ENCODE measurements around the gene NUDT21.

NUDT21 gene

DNA sequence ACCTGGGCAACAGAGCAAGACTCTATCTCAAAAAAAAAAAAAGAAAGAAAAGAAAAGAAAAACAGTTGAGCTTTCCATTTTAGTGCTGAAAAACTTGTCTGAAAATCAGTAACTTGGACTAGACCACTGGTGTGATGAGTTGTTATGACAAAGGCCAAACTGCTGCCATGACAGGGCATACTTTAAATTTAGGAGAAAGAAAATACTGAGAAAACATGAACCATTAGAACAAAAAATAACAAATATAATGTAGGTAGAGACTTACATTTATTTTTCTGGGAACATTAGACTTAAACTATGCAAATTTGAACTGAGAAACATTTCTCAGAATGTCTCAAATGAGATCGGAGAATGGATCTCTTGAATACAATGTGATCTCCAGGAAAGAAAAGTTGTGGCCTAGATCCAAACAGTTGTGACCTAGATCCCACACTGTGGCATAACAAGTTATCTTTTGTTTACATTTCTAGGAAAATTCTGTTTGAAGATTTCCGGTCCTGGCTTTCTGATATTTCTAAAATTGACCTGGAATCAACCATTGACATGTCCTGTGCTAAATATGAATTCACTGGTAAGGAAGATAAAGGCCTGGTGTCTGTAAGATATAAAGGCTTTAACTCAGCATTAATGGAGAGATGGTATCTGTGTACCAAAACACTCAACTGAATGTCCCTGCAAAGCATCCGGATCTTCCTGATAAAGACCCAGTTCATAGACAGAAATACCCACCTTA lies 11.1 kb upstream of the NUDT21 start:
- DNase-seq (ENCODE audit: low read depth) = no peak

DNA sequence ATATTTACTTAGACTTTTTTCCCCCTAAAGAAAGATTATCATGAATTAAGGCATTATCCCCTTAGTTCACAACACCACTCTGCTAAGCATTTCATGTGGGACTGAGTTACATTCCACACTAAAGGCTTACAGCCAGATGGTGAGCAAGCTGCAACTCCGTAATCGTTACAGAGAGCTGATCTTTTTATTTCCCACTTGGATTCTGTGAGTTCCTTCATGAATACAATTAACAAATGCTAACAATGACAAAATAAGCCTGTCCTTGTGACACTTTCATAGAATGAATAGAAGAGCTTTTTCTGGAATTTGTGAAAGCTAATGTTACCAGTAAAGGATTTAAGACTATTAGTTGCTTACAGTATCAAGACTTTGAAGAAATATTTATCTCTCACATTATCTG lies 9.0 kb upstream of the NUDT21 start:
- DNase-seq (ENCODE audit: low read depth) = no peak

DNA sequence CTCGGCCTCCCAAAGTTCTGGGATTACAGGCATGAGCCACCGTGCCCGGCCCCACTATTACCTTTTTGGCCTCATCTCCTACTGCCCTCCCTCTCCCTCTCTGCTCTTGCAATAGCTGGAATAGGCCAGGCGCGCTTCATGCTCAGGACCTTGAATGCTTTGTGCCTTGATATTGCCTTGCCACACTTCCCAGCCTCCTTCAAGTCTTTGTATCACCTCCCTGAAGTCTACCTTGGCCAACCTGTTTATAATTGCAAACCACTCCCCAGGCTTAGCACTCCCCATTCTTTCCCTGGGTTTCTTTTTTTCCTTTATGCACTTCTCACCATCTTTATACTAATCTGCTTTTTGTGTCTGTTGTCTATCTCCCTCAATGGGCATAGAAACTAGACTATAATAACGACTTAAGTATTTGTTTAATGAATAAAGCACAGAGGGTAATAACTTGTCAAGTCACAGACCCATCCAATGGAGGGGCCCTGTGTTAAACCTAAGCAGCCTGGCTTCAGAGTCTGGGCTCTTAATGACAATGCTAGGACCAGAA lies 6.9 kb upstream of the NUDT21 start:
- DNase-seq (ENCODE audit: low read depth) = no peak

GRCh38 chr16:56451753-56452689 lies 889 bp upstream of the NUDT21 start:
- DNase-seq (ENCODE audit: low read depth) = no peak

GRCh38 chr16:56450275-56450985 lies 702 bp downstream of the NUDT21 start:
- no peak for DNase-seq (ENCODE audit: low read depth)

DNA sequence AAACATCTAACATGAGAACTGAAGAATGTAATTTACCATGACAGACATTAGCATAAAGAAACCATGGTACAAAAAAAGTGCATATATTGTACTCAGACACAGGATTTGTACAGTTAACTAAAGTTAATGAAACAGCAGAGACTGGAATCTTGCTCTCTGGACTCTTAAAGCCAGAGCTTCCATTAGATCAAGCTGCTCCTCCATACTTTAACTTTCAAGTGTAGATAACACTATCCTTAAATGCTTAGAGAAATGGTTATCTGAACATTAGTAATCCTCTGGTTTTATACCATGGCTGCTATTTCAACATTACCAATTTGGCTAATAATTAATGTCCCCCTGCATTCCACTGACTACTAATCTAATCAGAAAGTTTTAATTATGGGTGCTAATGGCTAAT lies 3.1 kb downstream of the NUDT21 start:
- no peak for DNase-seq (ENCODE audit: low read depth)

- DNase-seq (ENCODE audit: low read depth) = no peak
These were observed 3.8 kb downstream of the NUDT21 start for GRCh38 chr16:56447286-56447685.

DNA sequence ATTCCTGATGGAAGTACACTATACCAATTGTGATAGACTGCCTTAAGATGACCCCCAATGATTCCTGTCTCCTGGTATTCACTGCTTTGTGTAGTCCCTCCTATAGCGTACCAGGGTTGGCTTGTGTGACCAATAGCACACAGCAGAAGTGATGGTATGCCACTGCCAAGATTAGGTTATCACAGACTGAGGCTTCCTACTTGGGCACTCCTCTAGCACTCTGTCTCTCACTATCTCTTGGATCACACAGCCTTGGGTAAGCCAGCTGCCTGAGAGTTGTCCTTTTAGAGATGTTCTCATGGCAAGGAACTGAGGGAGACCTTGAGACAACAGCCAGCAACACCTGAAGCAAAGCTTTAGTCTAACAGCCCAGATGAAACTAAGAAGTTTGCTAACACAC lies 13.1 kb downstream of the NUDT21 start:
- no peak for DNase-seq (ENCODE audit: low read depth)

DNA sequence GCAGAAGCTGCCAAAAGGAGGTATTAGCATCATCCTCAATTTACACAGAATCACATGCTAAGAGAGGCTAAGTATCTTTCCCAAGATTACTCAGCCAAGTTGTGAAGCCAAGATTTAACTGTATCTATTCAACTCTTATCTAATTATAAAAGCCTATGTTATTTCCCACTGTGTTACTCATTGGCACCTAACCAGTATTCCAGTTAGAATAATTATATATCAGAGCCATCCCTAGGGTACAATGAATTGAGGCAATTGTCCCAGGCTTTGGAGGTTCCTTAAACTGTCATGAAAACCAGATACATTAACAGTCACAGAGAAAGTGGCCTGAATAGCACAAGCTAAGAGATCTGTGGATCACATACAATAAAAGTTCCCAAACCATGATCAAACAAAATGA lies 14.9 kb downstream of the NUDT21 start:
- DNase-seq (ENCODE audit: low read depth) = no peak

- DNase-seq (ENCODE audit: low read depth) = no peak
These were observed 23.0 kb downstream of the NUDT21 start for GRCh38 chr16:56428091-56428490.

GRCh38 chr16:56426585-56426984 lies 24.5 kb downstream of the NUDT21 start:
- no peak for DNase-seq (ENCODE audit: low read depth)

GRCh38 chr16:56425439-56425832 lies 25.7 kb downstream of the NUDT21 start, which contains the start of gene AMFR:
Gene AMFR, minus strand, starts transcription at chr16:56425545. Its CDS starts 218 bp downstream, at chr16:56425327.
- DNase-seq (ENCODE audit: low read depth) = peak; percentile 76

- DNase-seq (ENCODE audit: low read depth) = peak; percentile 30
These were observed 26.2 kb downstream of the NUDT21 start for GRCh38 chr16:56424791-56425438.

DNA sequence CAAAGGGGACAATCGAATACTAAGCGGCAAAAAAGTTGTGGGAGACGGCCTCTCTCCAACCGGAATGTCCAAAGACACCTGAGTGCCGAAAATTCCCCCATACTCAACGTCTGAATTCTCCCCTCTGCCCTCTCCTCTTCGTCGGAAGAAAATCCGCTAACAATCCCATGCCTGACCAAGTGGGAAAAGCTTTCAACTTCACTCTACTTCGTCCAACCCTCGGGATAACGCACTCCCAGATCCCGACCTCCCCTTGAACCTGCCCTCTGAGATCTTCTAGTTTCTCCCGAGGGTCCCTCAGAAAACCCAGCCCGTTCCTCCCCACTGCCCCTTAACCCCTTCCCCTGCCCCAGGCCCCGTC lies 26.7 kb downstream of the NUDT21 start:
- no peak for DNase-seq (ENCODE audit: low read depth)

GRCh38 chr16:56423584-56424403 lies 27.3 kb downstream of the NUDT21 start:
- DNase-seq (ENCODE audit: low read depth) = no peak

GRCh38 chr16:56422896-56423441 lies 28.2 kb downstream of the NUDT21 start:
- DNase-seq (ENCODE audit: low read depth) = no peak

DNA sequence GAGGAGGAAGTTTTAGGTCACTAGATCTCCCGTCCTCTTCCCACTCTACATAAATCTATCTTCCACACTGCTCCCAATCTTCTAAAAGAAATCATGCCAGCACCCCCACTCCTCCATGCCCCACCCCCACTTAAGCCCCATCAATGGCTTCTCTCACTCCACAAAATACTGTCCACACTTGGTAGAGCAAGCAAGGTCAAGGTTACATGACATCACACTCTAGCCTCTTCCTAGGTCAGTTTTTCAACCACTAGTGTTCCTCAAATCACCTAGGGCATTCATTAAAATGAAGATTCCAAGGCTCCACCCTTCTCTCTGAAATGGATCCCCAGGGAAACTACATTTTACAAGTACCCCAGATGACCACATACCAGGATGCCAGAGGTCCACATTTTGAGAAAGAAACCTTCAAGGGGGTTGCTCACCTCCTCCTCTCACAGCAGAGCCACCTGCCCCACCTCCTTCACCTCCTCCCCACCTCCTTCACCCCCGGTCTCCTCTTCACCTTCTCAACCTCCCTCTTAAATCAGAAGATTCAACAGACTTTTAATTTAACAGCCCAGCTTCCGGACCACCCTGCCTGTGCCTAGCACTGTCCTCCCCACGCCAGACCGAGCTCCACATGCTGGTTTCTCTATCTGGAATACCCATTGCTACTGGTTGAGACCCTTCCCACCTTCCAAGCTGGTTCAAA lies 29.0 kb downstream of the NUDT21 start:
- no peak for DNase-seq (ENCODE audit: low read depth)

GRCh38 chr16:56421313-56421712 lies 29.8 kb downstream of the NUDT21 start:
- DNase-seq (ENCODE audit: low read depth) = no peak

GRCh38 chr16:56420613-56421012 lies 30.5 kb downstream of the NUDT21 start:
- DNase-seq (ENCODE audit: low read depth) = no peak
